A673 (cell line): ENCODE data around the gene PASK. TPM values are rescaled to one million over a fixed set of nuclear protein-coding genes. Genes with fewer than 3 reads are reported as not detected.

Experiments
- BruUV-seq: library from RNA; stranded (reverse); fragments of 400-500 nt; replicated peaks from 2 replicates; lab custom pipeline; 2021; lab: Mats Ljungman, UMichigan
- CTCF ChIA-PET: fragments of 300-600 bp; sonication (Branson Sonifier 250); formaldehyde crosslinking; loops from one replicate; lab custom pipeline; 2022; ENCODE audit warnings: antibody characterized with exemption; lab: Charles Lee
- POLR2A ChIA-PET: fragments of 300-600 bp; sonication (Branson Sonifier 250); formaldehyde crosslinking; loops from one replicate; lab custom pipeline; 2022; ENCODE audit warnings: antibody characterized with exemption; ENCODE audit not compliant: low non-redundant PET; lab: Charles Lee
- DNase-seq: peaks from one replicate; pipeline ENCODE4 v3.0.0-alpha.2; 2015; ENCODE audit warnings: low spot score
- H3K27ac ChIP-seq: fragments of 200-600 bp; sonication (generic); 2 replicates; pipeline ENCODE4 v1.5.1; 2016; ENCODE audit warnings: mixed run types, low read depth, mild to moderate bottlenecking, mixed read lengths, antibody characterized with exemption, low read length; ENCODE audit not compliant: poor library complexity, severe bottlenecking
- H3K27me3 ChIP-seq: fragments of 200-600 bp; sonication (generic); replicated peaks from 2 replicates; pipeline ENCODE4 v1.6.1; 2017; ENCODE audit warnings: mixed run types, low read depth, mild to moderate bottlenecking, mixed read lengths, antibody characterized with exemption, low read length; ENCODE audit not compliant: insufficient read depth, poor library complexity
- H3K36me3 ChIP-seq: fragments of 200-600 bp; sonication (generic); 2 replicates; pipeline ENCODE4 v1.6.1; 2016; ENCODE audit warnings: mixed run types, mild to moderate bottlenecking, mixed read lengths, antibody characterized with exemption, low read length; ENCODE audit not compliant: insufficient read depth, poor library complexity, severe bottlenecking
- H3K4me1 ChIP-seq: fragments of 200-600 bp; sonication (generic); 2 replicates; pipeline ENCODE4 v1.6.1; 2017; ENCODE audit warnings: mixed run types, mild to moderate bottlenecking, mixed read lengths, antibody characterized with exemption, low read length; ENCODE audit not compliant: insufficient read depth, poor library complexity, severe bottlenecking
- H3K4me3 ChIP-seq: fragments of 200-600 bp; sonication (generic); 2 replicates; pipeline ENCODE4 v1.5.1; 2016; ENCODE audit warnings: low read depth, mixed run types, mild to moderate bottlenecking, mixed read lengths, low read length; ENCODE audit not compliant: poor library complexity, severe bottlenecking
- H3K9me3 ChIP-seq: fragments of 200-600 bp; sonication (generic); 2 replicates; pipeline ENCODE4 v1.6.1; 2016; ENCODE audit warnings: mixed run types, low read depth, mild to moderate bottlenecking, mixed read lengths, antibody characterized with exemption, low read length; ENCODE audit not compliant: poor library complexity, severe bottlenecking
- EZH2 ChIP-seq: fragments of 200-600 bp; sonication (generic); IDR thresholded peaks from 2 replicates; pipeline ENCODE4 v1.6.1; 2017; ENCODE audit warnings: borderline replicate concordance, low read depth, mild to moderate bottlenecking, mixed read lengths, antibody characterized with exemption, low read length; ENCODE audit not compliant: poor library complexity, severe bottlenecking
- intact Hi-C: fragments of 100-400 bp; cut with micrococcal nuclease; formaldehyde crosslinking; loops from one replicate; pipeline ENCODE4 v1.10.0; 2022; ENCODE audit not compliant: unreplicated experiment
- total RNA-seq: library from RNA; stranded (reverse); gene quantifications from 2 replicates; pipeline ENCODE4 v1.2.3, GENCODE V29; 2021
- TF ChIP-seq, protein P1 (sequence below): fragments of 300-800, 200-600 bp; sonication (generic); conservative IDR thresholded peaks from 2 replicates; pipeline ENCODE4 v1.5.1; 2017; ENCODE audit warnings: low read depth, mild to moderate bottlenecking, antibody characterized with exemption, low read length, moderate library complexity, mixed read lengths

The PASK gene
- total RNA-seq, 1 experiment from 2014 or later: 59.4 TPM

- no TSS peak for BruUV-seq
- intact Hi-C loops: no loop called here
- no peaks in the 10 kb centered on the region for H3K4me1 ChIP-seq
- peaks cover 16% of the 10 kb centered on the region for H3K36me3 ChIP-seq
- no peaks in the 10 kb centered on the region for H3K27me3 ChIP-seq
- TF ChIP-seq, protein P1, sequence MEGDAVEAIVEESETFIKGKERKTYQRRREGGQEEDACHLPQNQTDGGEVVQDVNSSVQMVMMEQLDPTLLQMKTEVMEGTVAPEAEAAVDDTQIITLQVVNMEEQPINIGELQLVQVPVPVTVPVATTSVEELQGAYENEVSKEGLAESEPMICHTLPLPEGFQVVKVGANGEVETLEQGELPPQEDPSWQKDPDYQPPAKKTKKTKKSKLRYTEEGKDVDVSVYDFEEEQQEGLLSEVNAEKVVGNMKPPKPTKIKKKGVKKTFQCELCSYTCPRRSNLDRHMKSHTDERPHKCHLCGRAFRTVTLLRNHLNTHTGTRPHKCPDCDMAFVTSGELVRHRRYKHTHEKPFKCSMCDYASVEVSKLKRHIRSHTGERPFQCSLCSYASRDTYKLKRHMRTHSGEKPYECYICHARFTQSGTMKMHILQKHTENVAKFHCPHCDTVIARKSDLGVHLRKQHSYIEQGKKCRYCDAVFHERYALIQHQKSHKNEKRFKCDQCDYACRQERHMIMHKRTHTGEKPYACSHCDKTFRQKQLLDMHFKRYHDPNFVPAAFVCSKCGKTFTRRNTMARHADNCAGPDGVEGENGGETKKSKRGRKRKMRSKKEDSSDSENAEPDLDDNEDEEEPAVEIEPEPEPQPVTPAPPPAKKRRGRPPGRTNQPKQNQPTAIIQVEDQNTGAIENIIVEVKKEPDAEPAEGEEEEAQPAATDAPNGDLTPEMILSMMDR: no peak
- TF ChIP-seq EZH2: no peak
- H3K9me3 ChIP-seq: no peaks in the 10 kb centered on the region
- CTCF ChIA-PET: no interaction called here
- DNase-seq: no peak
- POLR2A ChIA-PET: no interaction called here
- H3K4me3 ChIP-seq: no peak overlapping the region
- H3K27ac ChIP-seq: no peak overlapping the region
Measured at GRCh38 chr2:241131531-241131930, 17.7 kb downstream of the PASK start.

DNA sequence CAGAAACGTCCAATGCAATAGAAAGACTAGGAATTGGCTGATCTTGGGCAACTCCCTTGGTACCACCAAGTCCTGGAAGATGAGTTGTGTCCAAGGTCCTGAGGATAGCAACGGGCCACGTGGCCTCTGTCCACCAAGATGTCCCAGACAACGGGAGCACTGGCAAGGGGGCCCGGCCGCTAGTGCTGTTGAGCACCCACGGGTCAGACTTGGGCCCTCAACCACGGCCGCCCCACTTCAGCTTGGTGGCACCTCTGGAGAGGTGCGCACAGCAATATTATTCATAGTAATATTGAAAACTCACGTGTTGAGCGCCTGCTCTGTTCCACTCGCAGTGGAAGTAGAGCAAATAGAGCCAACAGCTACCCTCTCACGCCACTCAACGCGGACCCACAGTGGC is 19.0 kb downstream of the PASK start:
- BruUV-seq: no TSS peak
- H3K4me1 ChIP-seq: no peaks in the 10 kb centered on the region
- no peaks in the 10 kb centered on the region for H3K27me3 ChIP-seq
- H3K4me3 ChIP-seq: no peak overlapping the region
- DNase-seq: no peak
- TF ChIP-seq, protein P1: no peak
- no peak for TF ChIP-seq EZH2
- no peak overlapping the region for H3K27ac ChIP-seq
- intact Hi-C loops: no loop called here
- H3K9me3 ChIP-seq: no peaks in the 10 kb centered on the region
- CTCF ChIA-PET: no interaction called here
- H3K36me3 ChIP-seq: peaks cover 8% of the 10 kb centered on the region
- POLR2A ChIA-PET: no interaction called here

DNA sequence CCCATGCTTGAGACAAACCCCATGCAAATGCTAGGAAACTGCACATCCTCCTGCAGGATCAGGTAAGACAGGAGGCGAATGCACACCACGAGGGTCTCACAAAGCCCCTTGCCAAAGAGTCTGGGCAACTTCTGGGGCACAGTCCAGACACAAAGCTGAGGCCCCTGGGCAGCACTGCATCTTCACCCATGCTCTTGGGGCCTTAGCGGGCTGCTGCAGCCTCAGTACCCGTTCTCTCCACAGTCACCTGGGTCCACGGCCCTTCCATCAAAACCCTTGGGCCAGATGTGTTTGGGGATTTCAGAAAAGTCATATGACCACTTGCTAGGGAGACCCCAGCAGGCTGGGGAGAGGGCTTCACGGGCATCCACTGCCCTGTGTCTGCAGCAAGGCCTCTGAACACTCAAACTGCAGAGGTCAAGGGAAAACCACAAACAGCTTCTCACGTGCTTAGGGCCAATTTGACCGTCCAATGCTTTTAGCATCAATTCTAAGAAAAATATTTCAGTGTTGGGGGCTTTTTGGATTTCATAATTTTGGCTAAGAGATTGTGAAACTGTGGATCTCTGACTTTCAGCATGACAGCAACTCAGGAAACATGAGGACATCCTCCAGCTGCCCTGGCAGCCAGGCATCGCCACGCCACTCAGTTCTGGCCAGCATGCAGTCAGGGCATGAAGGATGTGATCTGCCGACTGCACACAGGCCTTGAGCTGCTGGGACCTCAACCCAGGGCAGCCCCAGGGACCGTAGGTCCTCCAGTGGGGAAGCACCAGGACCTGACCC is 20.0 kb downstream of the PASK start:
- Histone ChIP-seq H3K9me3 (no peaks in the 10 kb centered on the region), H3K4me1 (no peaks in the 10 kb centered on the region), H3K27me3 (no peaks in the 10 kb centered on the region), H3K27ac (no peak overlapping the region), H3K4me3 (no peak overlapping the region), H3K36me3 (peaks cover 5% of the 10 kb centered on the region)
- DNase-seq: no peak
- intact Hi-C loops: no loop called here
- TF ChIP-seq EZH2: no peak
- TF ChIP-seq, protein P1: no peak
- ChIA-PET POLR2A (no interaction called here), CTCF (no interaction called here)
- BruUV-seq: no TSS peak
